Astrocyte (in vitro differentiated cells and primary cell): ENCODE data around the gene PRDX3.

Experiments used
- CTCF ChIP-seq: IDR thresholded peaks from 2 replicates; pipeline ENCODE4 v1.5.1; 2011; ENCODE audit warnings: low read depth, mild to moderate bottlenecking, inconsistent platforms, low read length, moderate library complexity; ENCODE audit not compliant: insufficient read depth
- EZH2 ChIP-seq: IDR thresholded peaks from 2 replicates; pipeline ENCODE4 v1.6.1; 2012; ENCODE audit warnings: mild to moderate bottlenecking, low read length, inconsistent platforms; ENCODE audit not compliant: insufficient read depth

GRCh38 chr10:119140603-119141245 lies 37.9 kb downstream of the PRDX3 start:
- TF ChIP-seq CTCF: no peak
- TF ChIP-seq EZH2: no peak
